Measurements from ENCODE around the gene PDAP1. TPM values are rescaled to one million over a fixed set of nuclear protein-coding genes. Genes with fewer than 3 reads are reported as not detected.

PDAP1 gene
- total and polyA plus RNA-seq, 2 of the 13 experiments (the other 11 are each of a cell fraction or from before 2014, with no cell fraction given): 13.0 to 100 TPM

- TF ChIP-seq, protein P1, sequence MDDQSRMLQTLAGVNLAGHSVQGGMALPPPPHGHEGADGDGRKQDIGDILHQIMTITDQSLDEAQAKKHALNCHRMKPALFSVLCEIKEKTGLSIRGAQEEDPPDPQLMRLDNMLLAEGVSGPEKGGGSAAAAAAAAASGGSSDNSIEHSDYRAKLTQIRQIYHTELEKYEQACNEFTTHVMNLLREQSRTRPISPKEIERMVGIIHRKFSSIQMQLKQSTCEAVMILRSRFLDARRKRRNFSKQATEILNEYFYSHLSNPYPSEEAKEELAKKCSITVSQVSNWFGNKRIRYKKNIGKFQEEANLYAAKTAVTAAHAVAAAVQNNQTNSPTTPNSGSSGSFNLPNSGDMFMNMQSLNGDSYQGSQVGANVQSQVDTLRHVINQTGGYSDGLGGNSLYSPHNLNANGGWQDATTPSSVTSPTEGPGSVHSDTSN (CRISPR knock-in tag; IDR thresholded peaks at IDR 0.05; ENCODE audit: borderline replicate concordance): peak; percentile 20; the same call in 1 of the 2 replicates
- TF ChIP-seq THAP8 (CRISPR knock-in tag; IDR thresholded peaks at IDR 0.05; ENCODE audit: borderline replicate concordance): no peak
- TF ChIP-seq, protein P2, sequence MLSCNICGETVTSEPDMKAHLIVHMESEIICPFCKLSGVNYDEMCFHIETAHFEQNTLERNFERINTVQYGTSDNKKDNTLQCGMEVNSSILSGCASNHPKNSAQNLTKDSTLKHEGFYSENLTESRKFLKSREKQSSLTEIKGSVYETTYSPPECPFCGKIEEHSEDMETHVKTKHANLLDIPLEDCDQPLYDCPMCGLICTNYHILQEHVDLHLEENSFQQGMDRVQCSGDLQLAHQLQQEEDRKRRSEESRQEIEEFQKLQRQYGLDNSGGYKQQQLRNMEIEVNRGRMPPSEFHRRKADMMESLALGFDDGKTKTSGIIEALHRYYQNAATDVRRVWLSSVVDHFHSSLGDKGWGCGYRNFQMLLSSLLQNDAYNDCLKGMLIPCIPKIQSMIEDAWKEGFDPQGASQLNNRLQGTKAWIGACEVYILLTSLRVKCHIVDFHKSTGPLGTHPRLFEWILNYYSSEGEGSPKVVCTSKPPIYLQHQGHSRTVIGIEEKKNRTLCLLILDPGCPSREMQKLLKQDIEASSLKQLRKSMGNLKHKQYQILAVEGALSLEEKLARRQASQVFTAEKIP (CRISPR knock-in tag; IDR thresholded peaks at IDR 0.05; ENCODE audit: borderline replicate concordance): no peak
- no peak for TF ChIP-seq ZNF367 (CRISPR knock-in tag; IDR thresholded peaks at IDR 0.05; ENCODE audit: borderline replicate concordance)
- TF ChIP-seq GPBP1L1 (CRISPR knock-in tag; IDR thresholded peaks at IDR 0.05): no peak
- peak; percentile 66; the same call in 1 of the 2 replicates for TF ChIP-seq ZNF792 (CRISPR knock-in tag; IDR thresholded peaks at IDR 0.05)
- TF ChIP-seq ZNF230 (CRISPR knock-in tag; IDR thresholded peaks at IDR 0.05): peak; percentile 47; the same call in 1 of the 2 replicates
- TF ChIP-seq ZNF354B (CRISPR knock-in tag; IDR thresholded peaks at IDR 0.05): no peak
- TF ChIP-seq HOXA3 (CRISPR knock-in tag; IDR thresholded peaks at IDR 0.05): peak; percentile 88
- no peak for TF ChIP-seq NONO (IDR thresholded peaks at IDR 0.05)
- peak; percentile 97 for TF ChIP-seq NONO (CRISPR knock-in tag; conservative IDR thresholded peaks at IDR 0.05)
- TF ChIP-seq MBNL3 (CRISPR knock-in tag; conservative IDR thresholded peaks at IDR 0.05): no peak
- TF ChIP-seq PHF20 (CRISPR knock-in tag; IDR thresholded peaks at IDR 0.05): peak; percentile 85
- no peak for TF ChIP-seq SOX13 (IDR thresholded peaks at IDR 0.05)
- no peak for TF ChIP-seq SOX13 (CRISPR knock-in tag; conservative IDR thresholded peaks at IDR 0.05 in 1 of 2, IDR thresholded peaks at IDR 0.05 in 1 of 2)
- TF ChIP-seq MED1 (CRISPR knock-in tag; IDR thresholded peaks at IDR 0.05): peak; percentile 62
- TF ChIP-seq, protein P3, sequence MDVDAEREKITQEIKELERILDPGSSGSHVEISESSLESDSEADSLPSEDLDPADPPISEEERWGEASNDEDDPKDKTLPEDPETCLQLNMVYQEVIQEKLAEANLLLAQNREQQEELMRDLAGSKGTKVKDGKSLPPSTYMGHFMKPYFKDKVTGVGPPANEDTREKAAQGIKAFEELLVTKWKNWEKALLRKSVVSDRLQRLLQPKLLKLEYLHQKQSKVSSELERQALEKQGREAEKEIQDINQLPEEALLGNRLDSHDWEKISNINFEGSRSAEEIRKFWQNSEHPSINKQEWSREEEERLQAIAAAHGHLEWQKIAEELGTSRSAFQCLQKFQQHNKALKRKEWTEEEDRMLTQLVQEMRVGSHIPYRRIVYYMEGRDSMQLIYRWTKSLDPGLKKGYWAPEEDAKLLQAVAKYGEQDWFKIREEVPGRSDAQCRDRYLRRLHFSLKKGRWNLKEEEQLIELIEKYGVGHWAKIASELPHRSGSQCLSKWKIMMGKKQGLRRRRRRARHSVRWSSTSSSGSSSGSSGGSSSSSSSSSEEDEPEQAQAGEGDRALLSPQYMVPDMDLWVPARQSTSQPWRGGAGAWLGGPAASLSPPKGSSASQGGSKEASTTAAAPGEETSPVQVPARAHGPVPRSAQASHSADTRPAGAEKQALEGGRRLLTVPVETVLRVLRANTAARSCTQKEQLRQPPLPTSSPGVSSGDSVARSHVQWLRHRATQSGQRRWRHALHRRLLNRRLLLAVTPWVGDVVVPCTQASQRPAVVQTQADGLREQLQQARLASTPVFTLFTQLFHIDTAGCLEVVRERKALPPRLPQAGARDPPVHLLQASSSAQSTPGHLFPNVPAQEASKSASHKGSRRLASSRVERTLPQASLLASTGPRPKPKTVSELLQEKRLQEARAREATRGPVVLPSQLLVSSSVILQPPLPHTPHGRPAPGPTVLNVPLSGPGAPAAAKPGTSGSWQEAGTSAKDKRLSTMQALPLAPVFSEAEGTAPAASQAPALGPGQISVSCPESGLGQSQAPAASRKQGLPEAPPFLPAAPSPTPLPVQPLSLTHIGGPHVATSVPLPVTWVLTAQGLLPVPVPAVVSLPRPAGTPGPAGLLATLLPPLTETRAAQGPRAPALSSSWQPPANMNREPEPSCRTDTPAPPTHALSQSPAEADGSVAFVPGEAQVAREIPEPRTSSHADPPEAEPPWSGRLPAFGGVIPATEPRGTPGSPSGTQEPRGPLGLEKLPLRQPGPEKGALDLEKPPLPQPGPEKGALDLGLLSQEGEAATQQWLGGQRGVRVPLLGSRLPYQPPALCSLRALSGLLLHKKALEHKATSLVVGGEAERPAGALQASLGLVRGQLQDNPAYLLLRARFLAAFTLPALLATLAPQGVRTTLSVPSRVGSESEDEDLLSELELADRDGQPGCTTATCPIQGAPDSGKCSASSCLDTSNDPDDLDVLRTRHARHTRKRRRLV (CRISPR knock-in tag; IDR thresholded peaks at IDR 0.05): peak; percentile 53; the same call in 1 of the 2 replicates
- no peak for TF ChIP-seq ZNF703 (CRISPR knock-in tag; IDR thresholded peaks at IDR 0.05; ENCODE audit: borderline replicate concordance)
- TF ChIP-seq IRF2 (CRISPR knock-in tag; IDR thresholded peaks at IDR 0.05): peak; percentile 90
These were observed 30.4 kb upstream of the PDAP1 start, which contains the start of the genes CPSF4 and PTCD1 (continued) for GRCh38 chr7:99438573-99439480.
